Prostate gland (tissue), 2 donors: ENCODE results near the gene DNAI2. TPM values are rescaled to one million over a fixed set of nuclear protein-coding genes. Genes with fewer than 3 reads are reported as not detected.

Experiments used
- DNase-seq: peaks from one replicate; pipeline ENCODE4 v3.0.0-alpha.2; 2019; ENCODE audit warnings: low spot score
- H3K27ac ChIP-seq, 2 donors: fragments of 200-600 bp; sonication (generic); 2 replicates each; pipeline ENCODE4 v1.5.1; 2017 to 2019
- H3K27me3 ChIP-seq: fragments of 200-600 bp; sonication (generic); replicated peaks from 2 replicates; pipeline ENCODE4 v1.5.1; 2019; ENCODE audit not compliant: insufficient read depth
- H3K36me3 ChIP-seq, 2 donors: fragments of 200-600 bp; sonication (generic); 1 replicate in 1 of 2; 2 replicates in 1 of 2; pipeline versions ENCODE4 v1.5.1 to v1.8.1; 2017 to 2019
- H3K4me1 ChIP-seq: fragments of 200-600 bp; sonication (generic); replicated peaks from 2 replicates; pipeline ENCODE4 v1.5.1; 2019
- H3K4me3 ChIP-seq, 2 donors: fragments of 200-600 bp; sonication (generic); 2 replicates each; pipeline ENCODE4 v1.5.1; 2017 to 2019
- H3K9me3 ChIP-seq: fragments of 200-600 bp; sonication (generic); 2 replicates; pipeline ENCODE4 v1.5.1; 2017
- CTCF ChIP-seq, 4 experiments: fragments of 200-600 bp in 2 of 4; fragments of 450-650 bp in 2 of 4; sonication (generic) in 2 of 4; IDR thresholded peaks; 1 replicate in 3 of 4; 2 replicates in 1 of 4; pipeline ENCODE4 v1.5.1; 2016 to 2019; ENCODE audit warnings: antibody characterized with exemption in 4 of 4, mild to moderate bottlenecking in 2 of 4, moderate library complexity in 2 of 4
- POLR2A ChIP-seq: fragments of 450-650 bp; IDR thresholded peaks from one replicate; pipeline ENCODE4 v1.6.1; 2016; ENCODE audit warnings: antibody characterized with exemption, mild to moderate bottlenecking
- POLR2AphosphoS5 ChIP-seq: sonication (generic); formaldehyde crosslinking; IDR thresholded peaks from one replicate; pipeline ENCODE4 v1.6.1; 2017; ENCODE audit warnings: antibody characterized with exemption
- WGBS: methylation state at CpG from one replicate; pipeline ENCODE4 v1.1.5; 2018; 5-methylcytosine and 5-hydroxymethylcytosine counted together
- intact Hi-C: fragments of 100-400 bp; cut with DNase I; formaldehyde crosslinking; loops from one replicate; pipeline ENCODE4 v1.14.2; 2022
- total RNA-seq, 2 donors: library from RNA; depleted of rRNA; stranded (reverse); fragments of >200 nt; gene quantifications; one replicate each; pipeline ENCODE4 v1.1.0, GENCODE V29; 2016

Gene DNAI2
- total RNA-seq, 2 donors from 2014 or later: 4.3 TPM; not detected in 1

- no peaks in the 10 kb centered on the region for H3K36me3 ChIP-seq
- WGBS: 66% methylated on average over 15 of the region's 15 CpGs
These were observed 34.1 kb downstream of the DNAI2 start for GRCh38 chr17:74307984-74308773.

DNA sequence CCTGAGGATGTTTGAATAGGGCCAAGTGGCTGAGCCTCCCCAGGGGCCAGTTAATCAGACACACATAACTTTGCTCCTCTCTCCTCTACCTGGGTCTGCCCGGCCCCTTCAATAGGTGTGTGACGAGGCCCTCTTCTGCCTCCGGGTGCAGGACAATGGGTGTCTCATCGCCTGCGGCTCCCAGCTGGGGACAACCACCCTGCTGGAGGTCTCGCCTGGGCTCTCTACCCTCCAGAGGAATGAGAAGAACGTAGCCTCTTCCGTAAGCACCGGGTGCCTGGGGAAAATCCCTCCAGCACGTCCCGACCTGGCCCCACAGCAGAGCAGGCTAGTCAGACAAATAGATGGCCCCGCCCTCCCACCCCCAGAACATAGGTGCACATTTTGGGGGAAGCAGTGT is 35.9 kb downstream of the DNAI2 start:
- TF ChIP-seq CTCF (IDR thresholded peaks at IDR 0.05) (no peak), POLR2AphosphoS5 (no peak), POLR2A (no peak)
- H3K4me3 ChIP-seq: no peak overlapping the region
- no peaks in the 10 kb centered on the region for H3K27me3 ChIP-seq
- H3K4me1 ChIP-seq: no peaks in the 10 kb centered on the region
- intact Hi-C loops: no loop called here
- WGBS: 45% methylated on average over 12 of the region's 12 CpGs
- DNase-seq: no peak
- H3K27ac ChIP-seq: no peak overlapping the region
- no peaks in the 10 kb centered on the region for H3K36me3 ChIP-seq
- no peaks in the 10 kb centered on the region for H3K9me3 ChIP-seq

More at GRCh38 chr17:74307984-74308773, 34.1 kb downstream of the DNAI2 start:
- Histone ChIP-seq H3K4me3 (no peak overlapping the region), H3K27ac (no peak overlapping the region), H3K9me3 (no peaks in the 10 kb centered on the region), H3K4me1 (no peaks in the 10 kb centered on the region), H3K27me3 (no peaks in the 10 kb centered on the region)
- DNase-seq: no peak
- intact Hi-C loops: no loop called here
- TF ChIP-seq POLR2A: no peak
- no peak for TF ChIP-seq POLR2AphosphoS5
- TF ChIP-seq CTCF (IDR thresholded peaks at IDR 0.05): no peak

DNA sequence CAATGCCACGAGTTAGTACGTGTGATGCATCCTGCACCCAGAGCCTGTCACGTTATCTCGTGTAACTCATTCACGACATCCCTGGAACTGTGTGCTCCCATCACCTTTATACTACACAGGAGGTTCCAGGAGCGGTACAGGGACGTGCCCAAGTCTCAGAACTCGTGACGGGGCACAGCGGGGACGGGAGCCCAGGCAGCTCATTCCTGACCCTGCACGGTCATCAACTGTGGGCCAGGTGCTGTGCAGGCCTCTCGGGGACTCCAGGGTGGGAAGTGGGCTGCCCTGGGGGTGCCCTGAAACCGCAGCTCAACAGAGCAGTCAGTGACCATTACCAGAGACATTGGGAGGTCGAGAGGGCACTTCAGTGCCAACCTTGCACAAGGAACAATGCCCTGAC is 40.8 kb downstream of the DNAI2 start:
- DNase-seq: no peak
- Histone ChIP-seq H3K4me3 (no peak overlapping the region), H3K27me3 (no peaks in the 10 kb centered on the region), H3K27ac (no peak overlapping the region), H3K36me3 (no peaks in the 10 kb centered on the region), H3K9me3 (no peaks in the 10 kb centered on the region), H3K4me1 (no peaks in the 10 kb centered on the region)
- WGBS: 71% methylated on average over 15 of the region's 15 CpGs
- TF ChIP-seq CTCF (IDR thresholded peaks at IDR 0.05): no peak
- no peak for TF ChIP-seq POLR2AphosphoS5
- TF ChIP-seq POLR2A: no peak
- intact Hi-C loops: no loop called here

GRCh38 chr17:74316220-74316619 is 42.2 kb downstream of the DNAI2 start:
- DNase-seq: no peak
- intact Hi-C loops: no loop called here
- no peaks in the 10 kb centered on the region for H3K27me3 ChIP-seq
- no peaks in the 10 kb centered on the region for H3K9me3 ChIP-seq
- TF ChIP-seq POLR2A (no peak), CTCF (IDR thresholded peaks at IDR 0.05) (no peak), POLR2AphosphoS5 (no peak)
- H3K4me1 ChIP-seq: no peaks in the 10 kb centered on the region
- H3K36me3 ChIP-seq: no peaks in the 10 kb centered on the region
- no peak overlapping the region for H3K4me3 ChIP-seq
- WGBS: 45% methylated on average over 9 of the region's 10 CpGs
- H3K27ac ChIP-seq: no peak overlapping the region

- Histone ChIP-seq H3K9me3 (no peaks in the 10 kb centered on the region), H3K27ac (no peak overlapping the region), H3K27me3 (no peaks in the 10 kb centered on the region), H3K4me3 (no peak overlapping the region), H3K36me3 (no peaks in the 10 kb centered on the region), H3K4me1 (no peaks in the 10 kb centered on the region)
- DNase-seq: no peak
- intact Hi-C loops: no loop called here
- 73% methylated on average over 16 of the region's 16 CpGs for WGBS
- TF ChIP-seq CTCF (IDR thresholded peaks at IDR 0.05) (no peak), POLR2A (no peak), POLR2AphosphoS5 (no peak)
These were observed 43.0 kb downstream of the DNAI2 start for GRCh38 chr17:74317071-74317470.
